GM12891 (cell line): ENCODE results near the gene C12orf50.

Experiments
- PAX5 ChIP-seq: IDR thresholded peaks from 2 replicates; pipeline ENCODE4 v1.6.1; 2011; ENCODE audit warnings: low read length, moderate library complexity, mild to moderate bottlenecking; ENCODE audit not compliant: insufficient read depth, severe bottlenecking
- POLR2A ChIP-seq: IDR thresholded peaks from 2 replicates; pipeline ENCODE4 v1.6.1; 2011; ENCODE audit warnings: low read depth, low read length, control low read depth
- POLR2AphosphoS5 ChIP-seq: IDR thresholded peaks from 2 replicates; pipeline ENCODE4 v1.6.1; 2011; ENCODE audit warnings: low read depth, low read length, control low read depth
- POU2F2 ChIP-seq: IDR thresholded peaks from 2 replicates; pipeline ENCODE4 v1.6.1; 2011; ENCODE audit warnings: low read depth, mild to moderate bottlenecking, control low read depth, low read length, moderate library complexity
- SPI1 ChIP-seq: IDR thresholded peaks from 2 replicates; pipeline ENCODE4 v1.6.1; 2011; ENCODE audit warnings: low read depth, low read length, control low read depth
- TAF1 ChIP-seq: IDR thresholded peaks from 2 replicates; pipeline ENCODE4 v1.6.1; 2011; ENCODE audit warnings: low read depth, low read length, control low read depth

- no peak for TF ChIP-seq POLR2AphosphoS5
- TF ChIP-seq POLR2A: no peak
- TF ChIP-seq SPI1: no peak
- no peak for TF ChIP-seq TAF1
- no peak for TF ChIP-seq POU2F2
- no peak for TF ChIP-seq PAX5
These were observed 68.6 kb downstream of the C12orf50 start for GRCh38 chr12:87960566-87960965.
